Testis (tissue), 3 donors: ENCODE measurements around the gene TTLL5. TPM values are rescaled to one million over a fixed set of nuclear protein-coding genes. Genes with fewer than 3 reads are reported as not detected.

Experiments
- DNase-seq: peaks from one replicate; pipeline ENCODE4 v3.0.0-alpha.2; 2019
- H3K27ac ChIP-seq, 2 donors: fragments of 200-600 bp; sonication (generic); one replicate each; pipeline ENCODE4 v1.5.1; 2019
- H3K27me3 ChIP-seq: fragments of 200-600 bp; sonication (generic); one replicate; pipeline ENCODE4 v1.5.1; 2019
- H3K36me3 ChIP-seq: fragments of 200-600 bp; sonication (generic); one replicate; pipeline ENCODE4 v1.5.1; 2017; ENCODE audit warnings: low read depth; ENCODE audit errors: missing control alignments
- H3K4me1 ChIP-seq: fragments of 200-600 bp; sonication (generic); one replicate; pipeline ENCODE4 v1.5.1; 2019
- H3K4me3 ChIP-seq, 2 donors: fragments of 200-600 bp; sonication (generic); one replicate each; pipeline ENCODE4 v1.5.1; 2017 to 2019
- H3K9me3 ChIP-seq: fragments of 200-600 bp; sonication (generic); one replicate; pipeline ENCODE4 v1.5.1; 2017
- POLR2A ChIP-seq: fragments of 450-650 bp; IDR thresholded peaks from one replicate; pipeline ENCODE4 v1.6.1; 2017; ENCODE audit warnings: antibody characterized with exemption, mild to moderate bottlenecking, moderate library complexity
- WGBS, 2 donors: methylation state at CpG; one replicate each; pipeline ENCODE4 v1.1.5; 2018; 5-methylcytosine and 5-hydroxymethylcytosine counted together
- intact Hi-C: fragments of 100-400 bp; cut with DNase I; formaldehyde crosslinking; loops from one replicate; pipeline ENCODE4 v1.15.1; 2023; ENCODE audit warnings: low total_unique reads
- polyA plus RNA-seq: library from polyadenylated mRNA; stranded (reverse); fragments of 350-450 nt; fragmentation: Illumina TruSeq; extraction: RNeasy Lipid Tissue Mini Kit (QIAGEN cat#74804); gene quantifications from one replicate; pipeline ENCODE4 v1.2.3, GENCODE V29; 2014; ENCODE audit warnings: low read depth, low replicate concordance; ENCODE audit not compliant: insufficient read depth
- total RNA-seq, 2 donors: library from RNA; depleted of rRNA; stranded (reverse); fragments of >200 nt; gene quantifications; one replicate each; pipeline ENCODE4 v1.2.3, GENCODE V29; 2016
- TF ChIP-seq, protein P1 (sequence below), 3 experiments: fragments of 450-650 bp in 2 of 3; fragments of 200-600 bp in 1 of 3; sonication (generic) in 1 of 3; IDR thresholded peaks; one replicate each; pipeline ENCODE4 v1.5.1; 2016 to 2019; ENCODE audit warnings: antibody characterized with exemption in 3 of 3, mild to moderate bottlenecking in 2 of 3, moderate library complexity in 1 of 3

TTLL5 gene
- total and polyA plus RNA-seq, 3 donors from 2014 or later = 112 to 318 (median 155) TPM

- no peak overlapping the region for H3K27ac ChIP-seq
- TF ChIP-seq POLR2A = no peak
- TF ChIP-seq, protein P1, sequence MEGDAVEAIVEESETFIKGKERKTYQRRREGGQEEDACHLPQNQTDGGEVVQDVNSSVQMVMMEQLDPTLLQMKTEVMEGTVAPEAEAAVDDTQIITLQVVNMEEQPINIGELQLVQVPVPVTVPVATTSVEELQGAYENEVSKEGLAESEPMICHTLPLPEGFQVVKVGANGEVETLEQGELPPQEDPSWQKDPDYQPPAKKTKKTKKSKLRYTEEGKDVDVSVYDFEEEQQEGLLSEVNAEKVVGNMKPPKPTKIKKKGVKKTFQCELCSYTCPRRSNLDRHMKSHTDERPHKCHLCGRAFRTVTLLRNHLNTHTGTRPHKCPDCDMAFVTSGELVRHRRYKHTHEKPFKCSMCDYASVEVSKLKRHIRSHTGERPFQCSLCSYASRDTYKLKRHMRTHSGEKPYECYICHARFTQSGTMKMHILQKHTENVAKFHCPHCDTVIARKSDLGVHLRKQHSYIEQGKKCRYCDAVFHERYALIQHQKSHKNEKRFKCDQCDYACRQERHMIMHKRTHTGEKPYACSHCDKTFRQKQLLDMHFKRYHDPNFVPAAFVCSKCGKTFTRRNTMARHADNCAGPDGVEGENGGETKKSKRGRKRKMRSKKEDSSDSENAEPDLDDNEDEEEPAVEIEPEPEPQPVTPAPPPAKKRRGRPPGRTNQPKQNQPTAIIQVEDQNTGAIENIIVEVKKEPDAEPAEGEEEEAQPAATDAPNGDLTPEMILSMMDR (IDR thresholded peaks at IDR 0.05) = no peak
- H3K4me3 ChIP-seq = no peak overlapping the region
- peaks cover 4% of the 10 kb centered on the region for H3K36me3 ChIP-seq
- no peaks in the 10 kb centered on the region for H3K9me3 ChIP-seq
- intact Hi-C loops = no loop called here
- DNase-seq = no peak
- WGBS, 2 donors = 53 to 59% methylated on average over 5 to 13 of the region's 13 CpGs
- peaks cover 20% of the 10 kb centered on the region for H3K4me1 ChIP-seq
- H3K27me3 ChIP-seq = no peaks in the 10 kb centered on the region
Measured at GRCh38 chr14:75636100-75636692, 24.9 kb upstream of the TTLL5 start.

GRCh38 chr14:75640876-75641275, 20.2 kb upstream of the TTLL5 start:
- no peaks in the 10 kb centered on the region for H3K36me3 ChIP-seq
- H3K4me3 ChIP-seq = no peak overlapping the region
- intact Hi-C loops = no loop called here
- peaks cover 7% of the 10 kb centered on the region for H3K4me1 ChIP-seq
- no peak overlapping the region for H3K27ac ChIP-seq
- TF ChIP-seq, protein P1 (IDR thresholded peaks at IDR 0.05) = no peak
- no peak for TF ChIP-seq POLR2A
- WGBS, 2 donors = 96 to 98% methylated on average over 3 of the region's 3 CpGs
- H3K9me3 ChIP-seq = no peaks in the 10 kb centered on the region
- H3K27me3 ChIP-seq = no peaks in the 10 kb centered on the region
- DNase-seq = no peak

GRCh38 chr14:75643985-75644384, 17.1 kb upstream of the TTLL5 start:
- DNase-seq = no peak
- H3K4me1 ChIP-seq = peaks cover 15% of the 10 kb centered on the region
- TF ChIP-seq POLR2A = no peak
- TF ChIP-seq, protein P1 (IDR thresholded peaks at IDR 0.05) = no peak
- H3K27ac ChIP-seq = no peak overlapping the region
- H3K36me3 ChIP-seq = no peaks in the 10 kb centered on the region
- intact Hi-C loops = no loop called here
- H3K4me3 ChIP-seq = no peak overlapping the region
- 69 to 70% methylated on average over 4 of the region's 4 CpGs for WGBS, 2 donors
- H3K27me3 ChIP-seq = no peaks in the 10 kb centered on the region
- H3K9me3 ChIP-seq = no peaks in the 10 kb centered on the region

DNA sequence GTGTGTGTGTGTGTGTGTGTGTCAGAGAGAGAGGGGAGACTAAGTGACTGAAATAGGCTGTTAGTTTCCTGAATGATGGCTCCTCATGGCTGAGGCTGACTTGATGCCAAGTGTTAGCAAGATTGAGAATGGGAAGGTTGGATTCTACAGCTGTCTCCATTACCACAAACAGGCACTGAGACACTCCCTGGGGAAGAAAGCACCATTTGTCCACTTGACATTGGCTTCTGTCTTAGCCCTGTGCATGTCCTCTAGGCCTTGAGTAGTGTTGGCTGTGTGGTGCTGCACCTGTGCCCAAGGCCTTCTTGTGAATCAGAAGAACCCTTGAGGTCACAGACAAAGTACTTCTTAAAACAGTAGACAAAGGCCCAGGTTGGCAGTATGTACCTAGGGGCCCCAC, 16.0 kb upstream of the TTLL5 start:
- Histone ChIP-seq H3K9me3 (no peaks in the 10 kb centered on the region), H3K4me3 (no peak overlapping the region), H3K27me3 (no peaks in the 10 kb centered on the region), H3K36me3 (no peaks in the 10 kb centered on the region), H3K4me1 (peaks cover 15% of the 10 kb centered on the region), H3K27ac (no peak overlapping the region)
- intact Hi-C loops = no loop called here
- TF ChIP-seq, protein P1 (IDR thresholded peaks at IDR 0.05) = no peak
- no peak for TF ChIP-seq POLR2A
- DNase-seq = no peak

- no peaks in the 10 kb centered on the region for H3K9me3 ChIP-seq
- DNase-seq = no peak
- H3K4me1 ChIP-seq = peaks cover 15% of the 10 kb centered on the region
- no peak overlapping the region for H3K4me3 ChIP-seq
- 88 to 91% methylated on average over 6 of the region's 6 CpGs for WGBS, 2 donors
- intact Hi-C loops = no loop called here
- H3K36me3 ChIP-seq = no peaks in the 10 kb centered on the region
- H3K27ac ChIP-seq = no peak overlapping the region
- TF ChIP-seq POLR2A = no peak
- TF ChIP-seq, protein P1 (IDR thresholded peaks at IDR 0.05) = no peak
- no peaks in the 10 kb centered on the region for H3K27me3 ChIP-seq
Measured at GRCh38 chr14:75646762-75647161, 14.3 kb upstream of the TTLL5 start.
